Measurements from ENCODE around the gene ATP5F1D.
A peak's percentile ranks its signal among the peaks of the same experiment; 100 is the strongest.

The ATP5F1D gene

DNA sequence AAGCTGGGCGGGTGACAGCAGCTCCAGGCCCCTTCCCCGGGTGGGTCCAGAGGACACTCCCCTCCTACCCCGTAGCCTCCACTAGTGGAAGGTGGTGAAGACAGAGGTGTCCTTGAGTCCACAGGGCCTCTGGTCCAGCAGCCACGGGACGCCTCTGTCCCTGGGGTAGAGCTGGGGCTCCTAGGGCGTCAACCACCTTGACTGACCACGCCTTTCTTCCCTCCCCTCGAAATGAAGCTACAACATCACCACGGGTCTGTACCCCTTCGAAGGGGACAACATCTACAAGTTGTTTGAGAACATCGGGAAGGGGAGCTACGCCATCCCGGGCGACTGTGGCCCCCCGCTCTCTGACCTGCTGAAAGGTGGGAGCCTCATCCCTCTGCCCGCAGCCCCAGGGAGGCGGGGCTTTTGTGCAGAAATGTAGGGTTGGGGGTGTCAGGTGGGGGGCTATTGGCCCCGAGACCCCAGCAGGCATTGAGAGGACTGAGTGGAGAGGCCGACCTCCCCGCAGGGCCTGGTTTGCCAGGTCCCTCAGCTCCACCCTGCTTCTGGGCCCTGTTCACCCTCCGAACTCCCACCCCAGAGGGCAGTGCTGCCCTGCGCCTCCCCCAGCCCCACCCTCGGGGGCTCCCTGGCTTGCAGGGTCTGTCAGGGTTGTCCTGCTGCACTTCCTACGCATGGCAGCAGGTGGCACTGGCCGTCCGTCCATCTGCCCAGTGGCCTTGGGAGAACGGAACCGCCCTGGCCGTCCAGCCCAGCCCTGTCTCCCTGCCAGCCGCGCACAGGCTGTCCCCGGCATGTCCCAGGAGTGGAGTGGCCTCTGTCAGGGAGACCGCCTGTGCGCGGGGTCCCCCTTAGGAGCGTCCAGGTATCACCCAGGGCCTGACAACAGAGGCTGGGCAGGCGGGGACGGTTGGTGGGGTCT, 20.3 kb upstream of the ATP5F1D start:
- DNase-seq, result peak; percentile 60 to 77 (median 68)

DNA sequence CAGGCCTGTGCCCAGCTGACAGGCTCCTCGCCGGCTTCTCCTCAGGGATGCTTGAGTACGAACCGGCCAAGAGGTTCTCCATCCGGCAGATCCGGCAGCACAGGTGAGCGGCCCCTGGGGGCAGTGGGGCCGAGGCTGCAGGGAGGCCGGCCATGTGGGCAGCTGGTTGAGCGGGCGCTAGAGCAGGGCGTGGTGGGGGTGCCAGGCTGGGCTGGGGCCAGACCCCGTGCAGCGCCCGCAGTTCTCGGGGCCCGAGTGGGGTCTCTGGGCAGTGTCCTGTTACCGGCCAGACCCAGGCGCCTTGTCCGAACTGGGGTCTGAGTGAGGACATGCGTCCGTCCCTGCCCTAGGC, 19.7 kb upstream of the ATP5F1D start:
- DNase-seq, result no peak

DNA sequence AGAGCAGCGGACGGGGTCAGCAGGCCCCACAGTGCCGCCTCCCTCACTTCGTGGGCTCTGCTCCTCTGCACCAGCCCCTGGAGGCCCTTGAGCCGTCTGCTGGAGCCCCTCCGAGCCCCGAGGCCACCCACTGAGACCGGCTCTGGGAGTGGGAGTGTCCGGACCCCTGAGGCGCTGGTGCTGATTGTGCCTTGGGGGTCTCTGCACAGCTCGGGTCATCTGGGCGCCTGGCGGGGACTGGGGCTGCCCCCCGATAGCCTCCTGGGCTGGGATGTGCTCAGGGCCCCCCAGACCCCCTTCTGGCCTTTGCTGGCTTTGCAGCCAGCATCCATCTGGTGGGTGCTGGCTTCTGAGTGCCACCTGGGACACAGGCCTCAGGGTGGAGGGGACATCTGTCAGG, 19.2 kb upstream of the ATP5F1D start:
- no peak for DNase-seq

DNA sequence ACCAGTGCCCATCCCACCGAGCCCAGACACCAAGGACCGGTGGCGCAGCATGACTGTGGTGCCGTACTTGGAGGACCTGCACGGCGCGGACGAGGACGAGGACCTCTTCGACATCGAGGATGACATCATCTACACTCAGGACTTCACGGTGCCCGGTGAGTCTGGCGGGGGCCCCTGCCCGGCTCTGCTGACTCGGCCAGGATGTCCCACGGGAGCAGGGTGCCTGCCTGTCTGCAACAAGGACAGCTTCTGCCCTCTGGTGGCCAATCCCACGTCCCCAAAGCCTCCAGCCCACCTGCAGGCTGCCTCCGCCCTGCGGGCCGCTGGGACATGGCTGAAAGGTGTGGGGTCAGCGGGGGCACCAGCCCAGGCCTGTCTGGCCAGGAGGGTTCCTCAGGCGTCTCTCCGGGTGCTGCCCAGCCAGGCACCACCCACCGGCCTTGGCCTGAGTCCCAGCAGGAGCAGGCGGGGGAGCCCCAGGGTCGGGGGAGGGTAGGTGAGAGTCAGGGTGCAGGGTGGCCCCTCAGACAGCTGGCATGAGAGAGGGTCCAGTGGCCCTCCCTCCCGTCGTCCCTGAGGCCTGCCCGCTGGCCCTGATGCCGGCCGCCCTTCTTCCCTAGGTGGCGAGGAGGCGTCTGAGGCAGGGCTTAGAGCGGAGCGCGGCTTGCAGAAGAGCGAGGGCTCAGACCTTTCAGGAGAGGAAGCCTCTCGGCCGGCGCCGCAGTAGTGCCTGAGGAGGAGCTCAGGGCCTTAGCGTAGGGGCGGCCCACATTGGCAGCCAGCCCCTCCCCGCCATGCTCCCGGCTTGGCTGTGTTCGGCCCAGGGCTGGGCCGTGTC, 18.3 kb upstream of the ATP5F1D start:
- peak in 2 of 4 experiments; percentile 37 to 56 for DNase-seq

DNA sequence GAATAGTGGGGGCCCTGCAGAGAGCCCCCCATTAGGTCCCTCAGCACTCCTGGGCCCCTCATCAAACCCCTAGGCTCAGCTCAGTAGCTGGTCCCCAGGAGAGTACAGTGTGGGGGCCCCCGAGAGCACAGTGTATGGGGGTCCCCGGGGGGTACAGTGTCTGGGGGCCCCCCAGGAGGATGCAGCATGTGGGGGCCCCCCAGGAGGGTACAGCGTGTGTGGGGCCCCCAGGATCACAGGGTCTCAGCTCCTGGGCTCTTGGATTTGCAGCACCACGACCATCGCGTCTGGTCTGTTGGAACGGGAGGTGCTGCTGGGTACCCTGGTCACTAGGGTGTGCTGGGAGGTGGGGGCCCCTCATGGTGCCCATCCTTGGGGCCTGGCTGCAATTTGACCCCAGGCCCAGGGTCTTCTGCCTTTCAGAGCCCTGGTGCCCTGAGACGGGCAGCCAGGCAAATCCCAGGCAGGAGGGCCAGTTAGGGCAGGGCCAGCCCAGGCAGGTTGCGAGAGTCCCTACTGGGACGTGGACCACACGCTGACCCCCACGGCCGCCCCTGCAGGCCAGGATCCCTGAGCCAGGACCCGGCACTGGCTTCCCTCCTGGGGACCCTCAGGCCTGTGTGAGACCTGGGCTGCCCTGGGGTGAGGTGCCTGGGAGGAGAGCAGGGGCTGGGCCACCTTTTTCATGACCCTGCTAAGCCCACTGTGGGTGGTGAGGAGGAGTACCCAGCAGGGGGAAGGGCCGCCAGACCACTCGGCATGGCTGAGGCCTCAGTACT, 17.3 kb upstream of the ATP5F1D start:
- DNase-seq, result no peak

DNA sequence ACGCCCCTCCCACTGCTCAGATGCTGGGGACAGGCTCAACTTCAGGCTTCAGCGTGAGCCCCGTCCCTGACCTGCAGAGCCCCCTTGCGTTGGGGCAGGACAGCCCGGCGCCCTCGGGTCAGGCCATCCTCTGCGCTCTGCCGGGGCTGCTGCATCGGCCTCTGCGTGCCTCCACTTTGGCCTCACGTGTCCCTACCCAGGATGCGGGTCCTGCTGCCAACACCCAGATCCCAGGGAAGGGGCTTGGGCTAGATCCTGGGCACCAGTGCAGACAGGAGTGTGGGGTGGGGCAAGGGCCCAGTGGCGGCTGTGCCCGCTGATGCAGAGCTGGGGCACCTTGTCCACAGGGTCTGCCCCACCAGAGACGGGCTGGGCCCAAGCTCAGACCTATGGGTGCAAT, 16.7 kb upstream of the ATP5F1D start:
- DNase-seq, result no peak

DNA sequence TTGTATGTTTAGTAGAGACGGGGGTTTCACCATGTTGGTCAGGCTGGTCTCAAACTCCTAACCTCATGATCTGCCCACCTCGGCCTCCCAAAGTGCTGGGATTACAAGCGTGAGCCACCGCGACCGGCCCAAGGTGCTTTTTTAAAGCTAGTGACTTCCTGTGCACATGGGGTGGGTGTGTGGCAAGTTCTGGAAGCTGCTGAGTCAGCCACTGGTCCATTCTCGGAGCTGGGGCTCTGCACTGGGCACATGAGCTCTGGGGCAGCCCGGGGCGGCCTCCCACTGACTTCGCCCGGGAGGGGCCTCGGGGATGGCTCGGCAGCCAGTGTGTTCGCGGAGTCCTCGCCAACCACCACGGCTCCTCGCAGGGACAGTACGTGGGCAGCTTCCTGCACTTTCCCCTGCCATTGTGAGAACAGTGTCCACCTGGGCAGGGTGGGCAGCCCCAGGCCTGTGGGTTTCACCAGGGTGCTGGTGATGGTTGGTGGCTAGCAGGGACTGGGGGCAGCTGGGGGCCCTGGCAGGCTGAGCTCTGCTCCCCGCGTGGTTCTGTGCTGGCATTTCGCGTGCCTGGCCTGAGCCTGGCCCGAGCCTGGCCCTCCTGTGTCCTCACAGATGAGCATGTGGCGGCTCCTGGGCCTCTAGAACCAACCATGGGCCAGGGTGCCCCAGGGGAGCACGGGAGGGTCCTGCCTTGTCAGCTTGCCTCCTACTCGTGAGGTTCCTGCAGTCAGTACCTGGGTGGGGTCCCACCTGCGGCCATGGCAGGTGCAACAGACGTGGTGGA, 15.9 kb upstream of the ATP5F1D start:
- peak in 3 of 4 experiments; percentile 43 to 58 (median 54) for DNase-seq

DNA sequence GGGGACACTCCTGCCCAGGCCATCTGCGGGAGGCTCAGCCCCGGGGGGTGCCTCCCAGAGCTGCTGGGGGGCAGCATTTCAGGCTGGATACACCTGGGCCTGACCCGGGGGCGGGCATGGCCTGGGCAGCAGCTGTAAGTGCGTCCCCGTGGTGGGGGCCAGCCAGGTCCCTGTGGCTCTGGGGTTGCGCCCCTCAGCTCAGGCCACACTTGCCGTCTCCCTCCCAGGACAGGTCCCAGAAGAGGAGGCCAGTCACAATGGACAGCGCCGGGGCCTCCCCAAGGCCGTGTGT, 15.4 kb upstream of the ATP5F1D start:
- DNase-seq, result no peak

DNA sequence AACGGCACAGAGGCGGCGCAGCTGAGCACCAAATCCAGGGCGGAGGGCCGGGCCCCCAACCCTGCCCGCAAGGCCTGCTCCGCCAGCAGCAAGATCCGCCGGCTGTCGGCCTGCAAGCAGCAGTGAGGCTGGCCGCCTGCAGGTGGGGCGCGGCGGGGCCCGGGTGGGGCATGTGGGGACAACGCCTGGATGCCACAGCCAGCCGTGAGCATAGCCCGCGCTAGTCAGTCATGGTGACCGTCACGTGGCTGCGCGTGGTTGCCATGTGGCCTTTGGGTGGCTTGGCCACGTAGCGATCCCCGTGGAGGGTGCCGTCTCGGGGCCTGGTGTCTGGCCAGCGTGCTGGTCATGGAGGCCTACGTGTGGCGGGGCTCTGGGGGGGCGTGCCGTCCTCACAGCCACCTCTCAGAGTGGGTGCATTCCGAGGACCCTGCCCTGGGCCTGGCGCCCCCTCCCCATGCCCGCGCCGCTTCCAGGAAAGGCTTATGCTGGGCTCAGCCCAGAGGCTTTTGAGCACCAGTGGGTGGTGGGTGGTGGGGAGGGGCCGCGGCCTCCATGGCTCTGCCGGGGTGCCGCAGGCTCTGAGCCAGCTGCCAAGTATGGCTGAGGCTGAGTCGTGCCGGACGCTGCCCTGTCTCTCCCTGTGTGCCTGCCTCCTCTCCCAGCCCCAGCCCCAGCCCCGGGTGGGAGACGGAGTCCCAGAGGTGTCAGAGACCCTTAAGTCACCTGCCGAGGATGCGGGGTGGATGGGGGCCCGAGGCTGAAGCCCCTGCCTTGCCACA, 14.8 kb upstream of the ATP5F1D start:
- no peak for DNase-seq

DNA sequence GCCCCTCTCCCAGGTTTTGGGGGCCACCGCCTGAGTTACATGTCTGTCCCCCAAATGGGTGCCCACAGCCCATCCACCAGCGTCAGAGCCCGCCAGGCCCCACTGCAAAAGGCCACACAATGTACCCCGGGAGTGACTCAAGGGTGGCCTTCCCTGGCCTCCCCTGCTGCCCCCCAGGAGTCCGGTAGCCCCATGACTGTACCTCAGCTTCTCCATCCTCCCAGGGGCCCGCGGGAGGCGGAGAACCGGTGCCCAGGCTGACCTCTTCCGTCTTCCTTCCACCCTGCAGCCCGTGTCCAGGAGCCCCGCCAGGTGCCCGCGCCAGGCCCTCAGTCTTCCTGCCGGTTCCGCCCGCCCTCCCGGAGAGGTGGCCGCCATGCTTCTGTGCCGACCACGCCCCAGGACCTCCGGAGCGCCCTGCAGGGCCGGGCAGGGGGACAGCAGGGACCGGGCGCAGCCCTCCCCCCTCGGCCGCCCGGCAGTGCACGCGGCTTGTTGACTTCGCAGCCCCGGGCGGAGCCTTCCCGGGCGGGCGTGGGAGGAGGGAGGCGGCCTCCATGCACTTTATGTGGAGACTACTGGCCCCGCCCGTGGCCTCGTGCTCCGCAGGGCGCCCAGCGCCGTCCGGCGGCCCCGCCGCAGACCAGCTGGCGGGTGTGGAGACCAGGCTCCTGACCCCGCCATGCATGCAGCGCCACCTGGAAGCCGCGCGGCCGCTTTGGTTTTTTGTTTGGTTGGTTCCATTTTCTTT, 14.1 kb upstream of the ATP5F1D start:
- DNase-seq, result no peak

DNA sequence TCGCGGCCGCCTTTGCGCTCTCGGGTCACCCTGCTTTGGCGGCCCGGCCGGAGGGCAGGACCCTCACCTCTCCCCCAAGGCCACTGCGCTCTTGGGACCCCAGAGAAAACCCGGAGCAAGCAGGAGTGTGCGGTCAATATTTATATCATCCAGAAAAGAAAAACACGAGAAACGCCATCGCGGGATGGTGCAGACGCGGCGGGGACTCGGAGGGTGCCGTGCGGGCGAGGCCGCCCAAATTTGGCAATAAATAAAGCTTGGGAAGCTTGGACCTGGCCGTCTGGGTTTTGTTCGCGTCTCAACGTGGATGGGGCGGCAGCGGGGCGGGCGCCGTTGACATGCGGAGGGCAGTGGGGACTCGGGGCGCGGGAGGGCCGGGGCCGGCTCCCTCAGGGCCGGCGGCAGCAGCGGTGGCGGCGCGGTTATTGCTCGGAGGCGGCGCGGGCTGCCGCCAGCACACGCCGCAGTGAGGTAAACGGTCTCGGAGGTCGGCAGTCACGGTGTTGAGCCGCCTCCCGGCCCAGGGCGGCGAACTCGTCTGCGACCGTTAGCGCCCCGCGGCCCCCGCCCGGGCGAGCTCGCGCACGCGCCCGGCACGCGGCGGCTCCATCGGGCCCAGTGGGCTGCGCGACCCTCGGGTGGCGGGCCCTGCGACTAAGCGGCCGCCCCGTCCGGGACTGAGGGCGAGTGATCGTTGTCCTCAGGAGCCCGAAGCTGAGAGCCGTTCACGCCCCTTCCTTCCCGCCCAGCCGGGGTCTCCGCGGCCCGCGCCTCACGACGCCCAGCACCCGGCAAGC, 13.2 kb upstream of the ATP5F1D start:
- no peak for DNase-seq

DNA sequence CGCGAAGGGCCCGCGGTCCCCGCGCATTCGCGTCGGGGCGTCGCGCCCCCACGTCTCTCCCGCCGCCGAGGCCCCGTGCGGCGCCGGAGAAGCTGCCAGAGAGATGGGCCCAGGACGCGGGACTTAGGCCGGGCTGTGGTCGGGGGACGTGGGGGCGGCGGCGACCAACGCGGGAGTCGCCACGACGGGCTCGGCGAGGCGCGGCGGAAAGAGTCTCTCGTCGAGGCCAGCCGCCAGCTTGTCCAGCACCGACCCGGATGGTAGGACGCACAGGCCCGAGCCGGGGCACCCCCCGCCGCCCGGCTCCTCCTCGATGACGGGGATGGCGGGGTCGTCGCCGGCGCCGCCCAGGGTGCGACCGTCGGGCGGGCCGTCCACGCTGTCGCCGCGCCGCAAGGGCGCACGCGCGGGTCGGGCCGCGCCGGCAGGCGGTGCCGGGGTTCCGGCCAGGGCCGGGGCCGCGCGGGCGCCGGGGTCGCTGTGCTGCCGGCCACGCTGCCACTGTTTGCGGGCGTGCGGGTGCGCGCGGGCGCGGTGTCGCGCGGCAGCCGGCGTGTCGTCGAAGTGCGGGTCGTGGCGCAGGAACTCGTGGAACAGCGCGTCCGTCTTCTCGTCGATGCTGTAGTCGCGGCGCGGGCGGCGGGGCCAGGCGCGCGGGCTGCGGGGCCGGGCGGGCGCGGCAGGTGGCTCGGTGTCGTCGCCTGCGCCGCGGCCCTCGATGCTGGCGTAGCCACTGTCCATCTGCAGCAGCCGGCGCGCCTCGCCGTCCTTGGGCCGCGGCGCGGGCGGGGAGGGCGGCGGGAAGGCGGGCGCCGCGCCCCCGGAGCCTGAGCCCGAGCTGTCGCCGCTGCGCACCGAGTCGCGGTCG, 12.3 kb upstream of the ATP5F1D start:
- no peak for DNase-seq

DNA sequence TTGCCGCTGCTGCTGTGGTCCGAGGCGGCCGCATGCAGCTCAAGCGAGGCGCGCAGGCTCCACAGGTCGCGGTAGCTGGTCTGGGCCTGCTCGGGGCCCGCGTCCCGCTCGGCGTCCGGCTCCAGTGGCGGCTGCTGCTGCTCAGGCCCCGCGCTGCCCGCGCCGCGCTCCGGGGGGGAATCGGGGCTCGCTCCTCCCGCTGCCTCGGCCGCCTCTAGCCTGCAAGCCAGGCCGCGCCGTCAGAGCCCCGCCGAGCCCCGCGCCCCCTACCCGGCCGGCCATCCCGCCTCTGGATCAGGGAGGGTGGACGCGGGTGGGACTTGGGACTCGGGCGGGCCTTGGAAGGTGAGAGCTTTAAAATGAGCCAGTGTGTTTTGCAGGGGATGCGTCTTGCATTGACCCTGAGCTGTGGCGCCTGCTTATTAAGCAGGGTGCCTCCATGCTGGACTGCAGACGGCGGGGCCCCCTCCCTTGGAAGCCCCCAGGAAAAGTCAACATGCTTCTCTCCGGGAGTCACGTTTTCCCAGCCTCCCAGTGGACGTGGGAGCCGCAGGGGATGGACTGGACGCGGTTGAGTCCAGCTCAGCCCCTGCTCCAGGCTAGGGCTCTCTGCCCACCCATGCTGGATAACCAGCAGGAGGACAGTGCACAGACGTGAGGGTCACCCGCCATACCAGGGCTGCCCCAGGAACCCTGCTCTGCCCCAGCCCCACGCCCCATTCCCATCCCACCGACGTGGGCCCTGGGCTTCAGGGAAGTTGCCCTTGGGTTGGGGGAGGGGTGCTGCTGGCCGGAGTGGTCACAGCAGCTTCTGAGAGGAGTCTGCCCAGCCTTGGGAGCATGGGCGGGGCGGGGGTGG, 11.4 kb upstream of the ATP5F1D start:
- DNase-seq, result no peak

DNA sequence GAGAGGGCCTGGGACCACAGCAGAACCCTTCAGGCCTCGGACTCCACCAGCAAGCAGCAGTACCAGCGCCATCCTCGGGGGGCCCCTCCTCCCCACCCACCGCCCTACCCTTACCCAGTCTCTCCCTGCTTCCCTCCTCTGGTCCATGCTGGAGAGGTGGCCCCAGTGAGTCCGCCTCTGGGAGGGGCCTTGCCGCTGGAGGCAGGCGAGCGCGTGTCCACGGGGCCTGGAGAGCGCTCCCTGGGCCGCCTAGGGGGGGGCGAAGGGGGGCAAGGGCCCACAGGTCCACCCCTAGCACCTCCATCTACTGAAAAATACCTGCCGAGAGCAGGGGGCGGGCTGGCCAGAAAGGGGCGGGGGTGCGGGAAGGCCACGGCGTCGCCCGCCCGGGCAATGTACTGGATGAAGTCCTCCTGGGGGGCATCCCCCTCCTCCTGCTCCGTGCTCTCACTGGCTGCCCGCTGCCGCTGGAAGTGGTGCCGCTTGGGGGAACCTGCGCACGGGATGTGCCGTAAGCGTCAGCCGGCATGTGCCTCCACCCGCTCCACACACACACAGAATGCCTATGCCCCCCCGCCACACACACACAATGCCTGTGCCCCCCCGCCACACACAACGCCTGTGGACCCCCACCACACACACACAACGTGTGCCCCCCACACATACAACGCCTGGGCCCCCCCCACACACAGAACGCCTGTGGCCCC, 10.6 kb upstream of the ATP5F1D start:
- no peak for DNase-seq

DNA sequence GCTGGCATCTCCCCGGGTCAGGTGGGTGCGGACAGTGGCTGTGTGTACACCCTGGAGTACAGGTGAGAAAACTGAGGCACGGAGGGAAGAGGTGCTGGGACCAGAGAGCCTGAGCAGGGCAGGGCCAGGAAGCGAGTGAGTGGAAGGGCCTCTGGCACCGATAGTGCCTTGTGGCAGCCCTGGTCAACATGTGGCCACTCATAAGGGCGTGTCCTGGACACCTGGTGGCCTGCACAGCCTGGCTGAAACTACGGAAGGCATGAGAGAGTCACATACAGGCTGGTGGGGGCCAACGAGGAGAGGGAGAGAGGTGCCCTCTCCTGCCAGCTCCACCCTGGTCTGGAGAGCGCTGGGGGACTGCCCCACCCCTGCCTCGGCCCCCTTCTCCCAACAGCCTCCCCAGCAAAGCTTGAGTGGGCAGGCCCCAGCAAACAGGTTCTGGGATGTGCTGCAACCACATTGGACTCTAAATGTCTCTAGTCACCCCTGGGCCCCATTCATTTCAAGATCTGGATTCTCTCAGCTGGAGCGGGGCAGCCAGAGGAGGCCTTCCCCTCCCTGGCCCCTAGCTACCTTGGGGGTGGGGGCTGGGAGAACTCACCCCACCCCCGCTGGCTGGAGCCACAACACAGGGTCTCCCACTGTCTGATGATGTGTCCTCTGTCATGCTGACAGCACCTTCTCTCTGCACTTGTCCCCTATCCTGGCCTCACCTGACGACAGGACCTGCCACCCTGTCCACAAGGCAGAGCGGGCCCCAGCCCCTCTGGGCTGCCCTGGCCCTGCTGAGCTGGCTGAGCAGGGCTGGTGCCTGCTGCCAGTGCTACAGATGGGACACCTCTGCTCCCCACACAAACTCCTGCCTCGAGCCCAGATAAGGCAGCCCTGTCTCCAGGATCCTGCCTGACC, 9.6 kb upstream of the ATP5F1D start:
- DNase-seq, result no peak

DNA sequence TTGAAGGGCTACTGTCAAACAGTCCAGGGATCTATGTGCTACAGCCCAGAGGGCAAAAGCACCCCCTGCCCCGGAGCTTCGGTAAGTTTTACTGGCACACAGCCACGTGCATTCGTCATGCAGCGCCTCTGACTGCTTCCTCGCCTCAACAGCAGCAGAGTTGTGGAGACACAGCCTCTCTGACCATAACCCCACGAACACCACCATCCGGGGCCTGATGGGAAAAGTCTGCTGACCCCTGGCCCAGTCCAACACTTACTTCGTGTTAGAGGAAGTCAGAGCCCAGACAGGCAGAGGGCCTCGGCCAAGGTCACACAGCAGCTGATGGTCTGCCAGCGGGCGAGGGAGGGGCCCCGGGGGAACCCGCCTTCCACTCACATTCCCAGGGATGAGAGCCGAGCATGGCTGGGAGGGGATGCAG, 8.9 kb upstream of the ATP5F1D start:
- DNase-seq, result peak in 3 of 4 experiments; percentile 39 to 70 (median 55)

Measured in suppressor macrophage (primary cell).